ENCODE results near the gene GADD45B. TPM values are rescaled to one million over a fixed set of nuclear protein-coding genes. Genes with fewer than 3 reads are reported as not detected.

The GADD45B gene
- total RNA-seq, 1 experiment from 2014 or later, result 16.2 TPM

- no peak overlapping the region for H4K5ac ChIP-seq (ENCODE audit: insufficient read length, low read depth, low read length)
- no peak overlapping the region for H3K9ac ChIP-seq (ENCODE audit: extremely low read depth, insufficient read length, low read length)
Observed at GRCh38 chr19:2457394-2458037, 18.4 kb upstream of the GADD45B start.

More at GRCh38 chr19:2457394-2458037, 18.4 kb upstream of the GADD45B start:
- Histone ChIP-seq H3K23ac (ENCODE audit: insufficient read length, low read depth, low read length) (no peak overlapping the region), H3K79me1 (ENCODE audit: insufficient read depth, low read depth, low read length, poor library complexity, severe bottlenecking) (peaks cover 4% of the 10 kb centered on the region), H2AFZ (ENCODE audit: low read length) (no peak overlapping the region), H2AK5ac (ENCODE audit: insufficient read length, low read length) (no peak overlapping the region), H4K20me1 (ENCODE audit: control insufficient read depth, insufficient read depth, insufficient read length) (no peaks in the 10 kb centered on the region), H2BK15ac (ENCODE audit: low read depth, low read length) (no peak overlapping the region), H3K56ac (ENCODE audit: insufficient read length, low read depth, low read length) (no peak overlapping the region), H2BK20ac (ENCODE audit: low read depth, low read length, poor library complexity, severe bottlenecking) (no peak overlapping the region), H2BK120ac (ENCODE audit: low read depth, low read length, poor library complexity, severe bottlenecking) (no peak overlapping the region), H4K91ac (ENCODE audit: insufficient read length, low read depth, low read length) (no peak overlapping the region), H3T11ph (ENCODE audit: low read length) (no peak overlapping the region), H3K79me2 (ENCODE audit: insufficient read depth, low read length) (peaks cover 20% of the 10 kb centered on the region; the same call in 1 of the 2 replicates), H3K4me2 (ENCODE audit: insufficient read depth, insufficient read length, low read length) (peak overlapping the region; percentile 35), H2BK5ac (ENCODE audit: insufficient read length, low read length) (no peak overlapping the region), H3K9me3 (ENCODE audit: control insufficient read depth, low read depth, low read length) (no peaks in the 10 kb centered on the region), H3K23me2 (ENCODE audit: insufficient read length, low read depth, low read length, poor library complexity, severe bottlenecking) (peaks cover 11% of the 10 kb centered on the region), H4K8ac (replicated peaks; ENCODE audit: insufficient read length, low read depth, low read length) (no peak overlapping the region), H3K27ac (ENCODE audit: insufficient read length, low read depth, low read length) (no peak overlapping the region), H3K4me1 (ENCODE audit: insufficient read depth, low read length) (no peaks in the 10 kb centered on the region; the same call in 1 of the 2 replicates), H3K27me3 (ENCODE audit: insufficient read depth, low read length) (no peaks in the 10 kb centered on the region), H2BK12ac (ENCODE audit: insufficient read length, low read depth, low read length) (no peak overlapping the region), H3K18ac (ENCODE audit: insufficient read length, low read depth, low read length) (no peak overlapping the region), H3K14ac (ENCODE audit: insufficient read depth, low read length) (no peak overlapping the region), H3K4ac (ENCODE audit: low read depth, low read length) (no peak overlapping the region)
- H3K36me3 Mint-ChIP-seq (ENCODE audit: insufficient read depth in 1 of 3, low read depth in 3 of 3), result no peaks in the 10 kb centered on the region; a peak in 2 of 7 replicates
- H3K27me3 Mint-ChIP-seq (ENCODE audit: low read depth), result no peaks in the 10 kb centered on the region
- TF ChIP-seq, protein P1, sequence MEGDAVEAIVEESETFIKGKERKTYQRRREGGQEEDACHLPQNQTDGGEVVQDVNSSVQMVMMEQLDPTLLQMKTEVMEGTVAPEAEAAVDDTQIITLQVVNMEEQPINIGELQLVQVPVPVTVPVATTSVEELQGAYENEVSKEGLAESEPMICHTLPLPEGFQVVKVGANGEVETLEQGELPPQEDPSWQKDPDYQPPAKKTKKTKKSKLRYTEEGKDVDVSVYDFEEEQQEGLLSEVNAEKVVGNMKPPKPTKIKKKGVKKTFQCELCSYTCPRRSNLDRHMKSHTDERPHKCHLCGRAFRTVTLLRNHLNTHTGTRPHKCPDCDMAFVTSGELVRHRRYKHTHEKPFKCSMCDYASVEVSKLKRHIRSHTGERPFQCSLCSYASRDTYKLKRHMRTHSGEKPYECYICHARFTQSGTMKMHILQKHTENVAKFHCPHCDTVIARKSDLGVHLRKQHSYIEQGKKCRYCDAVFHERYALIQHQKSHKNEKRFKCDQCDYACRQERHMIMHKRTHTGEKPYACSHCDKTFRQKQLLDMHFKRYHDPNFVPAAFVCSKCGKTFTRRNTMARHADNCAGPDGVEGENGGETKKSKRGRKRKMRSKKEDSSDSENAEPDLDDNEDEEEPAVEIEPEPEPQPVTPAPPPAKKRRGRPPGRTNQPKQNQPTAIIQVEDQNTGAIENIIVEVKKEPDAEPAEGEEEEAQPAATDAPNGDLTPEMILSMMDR (conservative IDR thresholded peaks at IDR 0.05), result 0 out of 3 replicates have a peak, but pooled peaks have one; percentile 2
- peaks cover 8 to 26% of the 10 kb centered on the region in 2 experiments for H3K4me1 Mint-ChIP-seq
- no peak overlapping the region for H3K27ac Mint-ChIP-seq
- no CpG with 5 or more reads among the region's 8 CpGs for WGBS (ENCODE audit: extremely low coverage, insufficient read length, low lambda C conversion rate)
- no peaks in the 10 kb centered on the region for H3K9me3 Mint-ChIP-seq
- DNase-seq, result no peak
- H3K4me3 Mint-ChIP-seq, result peak overlapping the region; percentile 60 to 85

Measured in H9 (cell line).